OCI-LY7 (cell line): ENCODE measurements around the gene RHBDL1.

Source experiments
- CTCF ChIP-seq: fragments of 200-600 bp; sonication (generic); conservative IDR thresholded peaks from 2 replicates; pipeline ENCODE4 v1.5.1; 2014; ENCODE audit warnings: mild to moderate bottlenecking, antibody characterized with exemption, low read length, moderate library complexity, mixed read lengths
- EZH2phosphoT487 ChIP-seq: fragments of 200-600 bp; sonication (generic); IDR thresholded peaks from 2 replicates; pipeline ENCODE4 v1.6.1; 2018; ENCODE audit warnings: low read depth, borderline replicate concordance, mild to moderate bottlenecking, mixed run types, antibody characterized with exemption, low read length, moderate library complexity, mixed read lengths

- TF ChIP-seq CTCF (no peak), EZH2phosphoT487 (no peak)
Observed at GRCh38 chr16:676913-677312, 1.4 kb downstream of the RHBDL1 start.
